HepG2 (cell line): ENCODE results near the gene SNRPD3.

Experiments
- ASH2L ChIP-seq: fragments of 300-600, 200-600 bp; sonication (generic); IDR thresholded peaks from 2 replicates; pipeline ENCODE4 v1.7.0; 2017; ENCODE audit warnings: low read depth, mild to moderate bottlenecking, moderate library complexity, mixed read lengths, low read length; ENCODE audit not compliant: insufficient read length
- CBX1 ChIP-seq: IDR thresholded peaks from one replicate; pipeline ENCODE4 v1.6.1; 2016; ENCODE audit warnings: antibody characterized with exemption, low read depth
- HMG20A ChIP-seq: IDR thresholded peaks from 2 replicates; pipeline ENCODE4 v1.6.1; 2016; ENCODE audit warnings: borderline replicate concordance
- ZNF143 ChIP-seq: sonication (generic); formaldehyde crosslinking; IDR thresholded peaks from 2 replicates; pipeline ENCODE4 v1.4.0; 2020; ENCODE audit warnings: missing genetic modification reagents
- ZNF776 ChIP-seq: sonication (generic); formaldehyde crosslinking; IDR thresholded peaks from 2 replicates; pipeline ENCODE4 v1.4.0; 2020; ENCODE audit warnings: mild to moderate bottlenecking, missing genetic modification reagents
- TF ChIP-seq, protein P1 (sequence below): sonication (generic); formaldehyde crosslinking; IDR thresholded peaks from 2 replicates; pipeline ENCODE4 v1.5.0; 2020; ENCODE audit warnings: mild to moderate bottlenecking, missing genetic modification reagents, moderate library complexity

DNA sequence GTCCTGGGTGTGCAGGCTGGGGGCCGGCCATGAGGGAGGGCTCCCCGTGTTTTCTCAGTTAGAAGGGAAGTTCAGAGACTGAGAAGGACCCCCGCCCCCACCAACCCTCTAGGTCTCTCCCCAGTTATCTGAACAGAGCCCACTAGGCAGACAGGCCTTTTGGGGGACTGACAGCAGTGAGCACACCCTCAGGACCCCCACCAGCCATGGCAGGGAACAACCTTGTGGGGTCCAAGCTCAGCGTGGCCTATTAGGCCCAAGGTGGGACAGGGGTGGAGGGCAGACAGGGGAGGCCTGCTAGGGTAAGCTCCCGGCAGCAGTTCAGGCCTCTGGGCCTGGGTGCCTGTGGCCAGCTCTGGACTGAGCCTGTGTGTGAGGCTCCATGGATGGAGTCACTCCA is 31.5 kb downstream of the SNRPD3 start:
- TF ChIP-seq HMG20A (CRISPR knock-in tag) (no peak), ZNF143 (CRISPR knock-in tag) (no peak), ZNF776 (CRISPR knock-in tag) (no peak), ASH2L (no peak), CBX1 (no peak)
- TF ChIP-seq, protein P1, sequence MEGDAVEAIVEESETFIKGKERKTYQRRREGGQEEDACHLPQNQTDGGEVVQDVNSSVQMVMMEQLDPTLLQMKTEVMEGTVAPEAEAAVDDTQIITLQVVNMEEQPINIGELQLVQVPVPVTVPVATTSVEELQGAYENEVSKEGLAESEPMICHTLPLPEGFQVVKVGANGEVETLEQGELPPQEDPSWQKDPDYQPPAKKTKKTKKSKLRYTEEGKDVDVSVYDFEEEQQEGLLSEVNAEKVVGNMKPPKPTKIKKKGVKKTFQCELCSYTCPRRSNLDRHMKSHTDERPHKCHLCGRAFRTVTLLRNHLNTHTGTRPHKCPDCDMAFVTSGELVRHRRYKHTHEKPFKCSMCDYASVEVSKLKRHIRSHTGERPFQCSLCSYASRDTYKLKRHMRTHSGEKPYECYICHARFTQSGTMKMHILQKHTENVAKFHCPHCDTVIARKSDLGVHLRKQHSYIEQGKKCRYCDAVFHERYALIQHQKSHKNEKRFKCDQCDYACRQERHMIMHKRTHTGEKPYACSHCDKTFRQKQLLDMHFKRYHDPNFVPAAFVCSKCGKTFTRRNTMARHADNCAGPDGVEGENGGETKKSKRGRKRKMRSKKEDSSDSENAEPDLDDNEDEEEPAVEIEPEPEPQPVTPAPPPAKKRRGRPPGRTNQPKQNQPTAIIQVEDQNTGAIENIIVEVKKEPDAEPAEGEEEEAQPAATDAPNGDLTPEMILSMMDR: no peak
